GM12892 (cell line): ENCODE measurements around the gene ENPP5.

Experiments used
- POLR2A ChIP-seq: IDR thresholded peaks from 2 replicates; pipeline ENCODE4 v1.6.1; 2011; ENCODE audit warnings: low read depth, low read length, control low read depth
- POLR2AphosphoS5 ChIP-seq: IDR thresholded peaks from 2 replicates; pipeline ENCODE4 v1.6.1; 2011; ENCODE audit warnings: low read depth, low read length, control low read depth

DNA sequence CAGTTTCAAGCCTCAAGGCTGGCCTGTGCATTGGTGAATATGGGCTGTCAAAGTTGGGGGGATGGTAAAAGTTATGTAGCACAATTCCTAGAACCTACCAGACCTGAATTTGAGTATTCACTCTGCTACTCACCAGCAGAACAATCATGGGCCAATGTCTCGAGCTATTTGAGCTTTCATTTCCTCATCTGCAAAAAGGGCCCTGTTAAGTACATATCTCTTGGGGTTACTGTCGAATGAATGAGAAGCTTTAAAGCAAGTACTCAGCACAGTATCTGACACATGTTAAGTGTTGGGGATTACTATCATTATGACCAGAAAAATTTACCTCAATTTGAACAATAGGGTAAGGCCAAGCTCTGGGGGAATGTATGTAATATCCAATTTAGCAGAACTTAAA is 54.5 kb downstream of the ENPP5 start:
- TF ChIP-seq POLR2A (no peak), POLR2AphosphoS5 (no peak)
